Activated CD4-positive, alpha-beta T cell treated with anti-CD3 and anti-CD28 coated beads for 36 hours (primary cell): ENCODE data around the gene EHD2. TPM values are rescaled to one million over a fixed set of nuclear protein-coding genes. Genes with fewer than 3 reads are reported as not detected.
A peak's percentile ranks its signal among the peaks of the same experiment; 100 is the strongest.
"Not testable (repeated sequence)": the region's sequence is repeated elsewhere in the genome, so short reads cannot be mapped to it uniquely, and the experiment has no call there.

Experiments
- ATAC-seq: fragments of 200-7000 bp; cut with Tn5 transposase; one replicate; pipeline ENCODE4 v1.10.0; 2021; ENCODE audit warnings: mild to moderate bottlenecking, moderate library complexity
- CTCF ChIA-PET: fragments of 350-600 bp; sonication (Branson Sonifier 250); formaldehyde crosslinking; loops from one replicate; lab custom pipeline; 2021; ENCODE audit warnings: antibody characterized with exemption; lab: Charles Lee
- POLR2A ChIA-PET: fragments of 350-600 bp; sonication (Branson Sonifier 250); formaldehyde crosslinking; loops from one replicate; lab custom pipeline; 2021; ENCODE audit warnings: antibody characterized with exemption, inconsistent platforms; lab: Charles Lee
- DNase-seq: peaks from one replicate; pipeline ENCODE4 v3.0.0-alpha.2; 2020
- H3K27ac Mint-ChIP-seq: one replicate; pipeline ENCODE4 v1.8.0; 2021; ENCODE audit warnings: mixed read lengths
- H3K27me3 Mint-ChIP-seq: one replicate; pipeline ENCODE4 v1.8.0; 2021; ENCODE audit warnings: mixed read lengths
- H3K36me3 Mint-ChIP-seq: one replicate; pipeline ENCODE4 v1.8.0; 2021; ENCODE audit warnings: low read depth, mixed read lengths
- H3K4me1 Mint-ChIP-seq: one replicate; pipeline ENCODE4 v1.8.0; 2021; ENCODE audit warnings: mixed read lengths
- H3K4me3 Mint-ChIP-seq: one replicate; pipeline ENCODE4 v1.8.0; 2021; ENCODE audit warnings: mild to moderate bottlenecking, moderate library complexity, mixed read lengths
- H3K9me3 Mint-ChIP-seq: one replicate; pipeline ENCODE4 v1.8.0; 2021; ENCODE audit warnings: low read depth, mixed read lengths
- intact Hi-C, 2 experiments: fragments of 100-400 bp; cut with DNase I in 1 of 2; cut with micrococcal nuclease in 1 of 2; formaldehyde crosslinking; loops; one replicate each; pipeline versions ENCODE4 v1.14.2 to v1.15.1; 2022 to 2024; cut with DNase I, micrococcal nuclease
- total RNA-seq, 2 experiments: library from RNA; stranded (reverse); gene quantifications; one replicate each; pipeline ENCODE4 v1.2.3, GENCODE V29; 2021

EHD2 gene
- total RNA-seq, 2 experiments from 2014 or later = 1.6 to 2.5 TPM

- no peak overlapping the region for H3K4me3 Mint-ChIP-seq
- ChIA-PET CTCF (interaction anchor here (0.6 kb wide), 1 partner anchor 39 kb away, joined by 6 read pairs; no protein-coding TSS in a partner anchor), POLR2A (interaction anchor here (0.7 kb wide), 1 partner anchor 14 kb away, joined by 3 read pairs; no protein-coding TSS in a partner anchor)
- H3K4me1 Mint-ChIP-seq = no peaks in the 10 kb centered on the region
- H3K27me3 Mint-ChIP-seq = no peaks in the 10 kb centered on the region
- no peaks in the 10 kb centered on the region for H3K9me3 Mint-ChIP-seq
- no peak overlapping the region for H3K27ac Mint-ChIP-seq
- no peak for ATAC-seq
- intact Hi-C loops = no loop called here
- no peak for DNase-seq
- peaks cover 24% of the 10 kb centered on the region for H3K36me3 Mint-ChIP-seq
Observed at GRCh38 chr19:47761566-47761965, 48.3 kb downstream of the EHD2 start.

GRCh38 chr19:47762151-47762550 is 48.9 kb downstream of the EHD2 start:
- Mint-ChIP-seq H3K9me3 (no peaks in the 10 kb centered on the region), H3K36me3 (peaks cover 19% of the 10 kb centered on the region), H3K4me3 (no peak overlapping the region), H3K4me1 (no peaks in the 10 kb centered on the region), H3K27me3 (no peaks in the 10 kb centered on the region), H3K27ac (no peak overlapping the region)
- POLR2A ChIA-PET = no interaction called here
- ATAC-seq (no peak), DNase-seq (no peak)
- intact Hi-C loops = no loop called here
- CTCF ChIA-PET = interaction anchor here (0.6 kb wide), 1 partner anchor 38 kb away, joined by 6 read pairs; no protein-coding TSS in a partner anchor

- H3K9me3 Mint-ChIP-seq = no peaks in the 10 kb centered on the region
- no peaks in the 10 kb centered on the region for H3K4me1 Mint-ChIP-seq
- peaks cover 13% of the 10 kb centered on the region for H3K36me3 Mint-ChIP-seq
- ChIA-PET POLR2A (interaction anchor here (0.7 kb wide), 1 partner anchor 9 kb away, joined by 3 read pairs; no protein-coding TSS in a partner anchor), CTCF (no interaction called here)
- no peak overlapping the region for H3K27ac Mint-ChIP-seq
- H3K4me3 Mint-ChIP-seq = no peak overlapping the region
- ATAC-seq = no peak
- H3K27me3 Mint-ChIP-seq = no peaks in the 10 kb centered on the region
- DNase-seq = no peak
- intact Hi-C loops = no loop called here
Observed at GRCh38 chr19:47762615-47763308, 49.5 kb downstream of the EHD2 start.

- H3K9me3 Mint-ChIP-seq, intact Hi-C loops, POLR2A ChIA-PET, H3K27me3 Mint-ChIP-seq, H3K36me3 Mint-ChIP-seq, H3K27ac Mint-ChIP-seq, H3K4me3 Mint-ChIP-seq, DNase-seq, ATAC-seq, H3K4me1 Mint-ChIP-seq: not testable (repeated sequence)
- CTCF ChIA-PET = interaction anchor here (0.7 to 1.9 kb wide), 6 partner anchors 12 to 35 kb away, joined by 3 to 9 read pairs (median 4); no protein-coding TSS in a partner anchor
Observed at GRCh38 chr19:47764705-47765104, 51.5 kb downstream of the EHD2 start.

GRCh38 chr19:47765523-47766358 is 52.5 kb downstream of the EHD2 start:
- ATAC-seq (peak; percentile 67), DNase-seq (peak; percentile 74)
- H3K4me1 Mint-ChIP-seq = peaks cover 9% of the 10 kb centered on the region
- H3K36me3 Mint-ChIP-seq = peaks cover 1% of the 10 kb centered on the region
- H3K9me3 Mint-ChIP-seq = no peaks in the 10 kb centered on the region
- ChIA-PET CTCF (interaction anchor here (0.7 to 3.4 kb wide), 8 partner anchors 8 to 103 kb away, joined by 3 to 18 read pairs (median 4); partner anchors contain the start of gene SELENOW), POLR2A (interaction anchor here (0.5 to 0.6 kb wide), 2 partner anchors 9 to 42 kb away, joined by 3 read pairs; no protein-coding TSS in a partner anchor)
- no peak overlapping the region for H3K27ac Mint-ChIP-seq
- H3K4me3 Mint-ChIP-seq = no peak overlapping the region
- intact Hi-C loops = loop anchor here (1.0 kb wide), 1 partner anchor 23 kb away; no protein-coding TSS in a partner anchor
- H3K27me3 Mint-ChIP-seq = peaks cover 3% of the 10 kb centered on the region

GRCh38 chr19:47766359-47766620 is 53.1 kb downstream of the EHD2 start:
- ChIA-PET CTCF (interaction anchor here (1.3 to 3.4 kb wide), 4 partner anchors 9 to 103 kb away, joined by 3 to 18 read pairs (median 7); partner anchors contain the start of gene SELENOW), POLR2A (no interaction called here)
- H3K27ac Mint-ChIP-seq = no peak overlapping the region
- ATAC-seq (no peak), DNase-seq (no peak)
- H3K27me3 Mint-ChIP-seq = peaks cover 3% of the 10 kb centered on the region
- H3K36me3 Mint-ChIP-seq = peaks cover 1% of the 10 kb centered on the region
- H3K4me1 Mint-ChIP-seq = peaks cover 9% of the 10 kb centered on the region
- intact Hi-C loops = loop anchor here (1.0 kb wide), 1 partner anchor 22 kb away; no protein-coding TSS in a partner anchor
- H3K9me3 Mint-ChIP-seq = no peaks in the 10 kb centered on the region
- H3K4me3 Mint-ChIP-seq = no peak overlapping the region

- no peak overlapping the region for H3K27ac Mint-ChIP-seq
- POLR2A ChIA-PET = no interaction called here
- CTCF ChIA-PET = interaction anchor here (0.6 to 3.4 kb wide), 5 partner anchors 9 to 103 kb away, joined by 3 to 18 read pairs (median 3); partner anchors contain the start of genes EHD2 and SELENOW
- ATAC-seq = no peak
- peaks cover 9% of the 10 kb centered on the region for H3K4me1 Mint-ChIP-seq
- H3K36me3 Mint-ChIP-seq = no peaks in the 10 kb centered on the region
- H3K4me3 Mint-ChIP-seq = no peak overlapping the region
- no peak for DNase-seq
- H3K27me3 Mint-ChIP-seq = peaks cover 3% of the 10 kb centered on the region
- intact Hi-C loops = loop anchor here (1.0 kb wide), 1 partner anchor 22 kb away; no protein-coding TSS in a partner anchor
- no peaks in the 10 kb centered on the region for H3K9me3 Mint-ChIP-seq
Observed at GRCh38 chr19:47766670-47767069, 53.4 kb downstream of the EHD2 start.

- ChIA-PET POLR2A (no interaction called here), CTCF (interaction anchor here (0.6 to 3.4 kb wide), 6 partner anchors 10 to 102 kb away, joined by 3 to 18 read pairs (median 4); partner anchors contain the start of gene SELENOW)
Observed at GRCh38 chr19:47767349-47767748, 54.1 kb downstream of the EHD2 start.

GRCh38 chr19:47768604-47769003 is 55.4 kb downstream of the EHD2 start:
- ATAC-seq = no peak
- H3K27me3 Mint-ChIP-seq = peaks cover 3% of the 10 kb centered on the region

More at GRCh38 chr19:47767349-47767748, 54.1 kb downstream of the EHD2 start:
- no peak for ATAC-seq
- intact Hi-C loops = no loop called here
- Mint-ChIP-seq H3K4me1 (peaks cover 9% of the 10 kb centered on the region), H3K4me3 (no peak overlapping the region), H3K36me3 (no peaks in the 10 kb centered on the region), H3K9me3 (no peaks in the 10 kb centered on the region), H3K27ac (no peak overlapping the region), H3K27me3 (peaks cover 3% of the 10 kb centered on the region)
- no peak for DNase-seq

GRCh38 chr19:47769534-47769933 is 56.3 kb downstream of the EHD2 start:
- H3K9me3 Mint-ChIP-seq = no peaks in the 10 kb centered on the region
- no peak overlapping the region for H3K27ac Mint-ChIP-seq
- H3K4me1 Mint-ChIP-seq = peaks cover 9% of the 10 kb centered on the region
- intact Hi-C loops = no loop called here
- no peaks in the 10 kb centered on the region for H3K36me3 Mint-ChIP-seq
- no peak overlapping the region for H3K4me3 Mint-ChIP-seq
- peaks cover 3% of the 10 kb centered on the region for H3K27me3 Mint-ChIP-seq
- ATAC-seq = no peak
- no peak for DNase-seq
- CTCF ChIA-PET = no interaction called here
- POLR2A ChIA-PET = no interaction called here

More at GRCh38 chr19:47768604-47769003, 55.4 kb downstream of the EHD2 start:
- intact Hi-C loops = no loop called here
- POLR2A ChIA-PET = no interaction called here
- Mint-ChIP-seq H3K4me1 (peaks cover 9% of the 10 kb centered on the region), H3K27ac (no peak overlapping the region), H3K9me3 (no peaks in the 10 kb centered on the region), H3K4me3 (no peak overlapping the region), H3K36me3 (no peaks in the 10 kb centered on the region)
- DNase-seq = no peak
- CTCF ChIA-PET = interaction anchor here (1.0 to 3.4 kb wide), 3 partner anchors 8 to 23 kb away, joined by 3 to 18 read pairs (median 5); partner anchors contain the start of gene SELENOW

GRCh38 chr19:47771291-47771690 is 58.1 kb downstream of the EHD2 start:
- H3K9me3 Mint-ChIP-seq, intact Hi-C loops, H3K27ac Mint-ChIP-seq, H3K4me1 Mint-ChIP-seq, H3K36me3 Mint-ChIP-seq, ATAC-seq, H3K4me3 Mint-ChIP-seq, CTCF ChIA-PET, POLR2A ChIA-PET, DNase-seq, H3K27me3 Mint-ChIP-seq: not testable (repeated sequence)
